Effector CD8-positive, alpha-beta T cell (primary cell): Measurements from ENCODE around the gene ADAT1.
"Not testable (repeated sequence)": the region's sequence is repeated elsewhere in the genome, so short reads cannot be mapped to it uniquely, and the experiment has no call there.

Experiments
- DNase-seq: peaks from one replicate; lab custom pipeline; 2025; lab: John Stamatoyannopoulos, UW

The ADAT1 gene

GRCh38 chr16:75620326-75621169, 2.5 kb downstream of the ADAT1 start:
- no peak for DNase-seq

DNA sequence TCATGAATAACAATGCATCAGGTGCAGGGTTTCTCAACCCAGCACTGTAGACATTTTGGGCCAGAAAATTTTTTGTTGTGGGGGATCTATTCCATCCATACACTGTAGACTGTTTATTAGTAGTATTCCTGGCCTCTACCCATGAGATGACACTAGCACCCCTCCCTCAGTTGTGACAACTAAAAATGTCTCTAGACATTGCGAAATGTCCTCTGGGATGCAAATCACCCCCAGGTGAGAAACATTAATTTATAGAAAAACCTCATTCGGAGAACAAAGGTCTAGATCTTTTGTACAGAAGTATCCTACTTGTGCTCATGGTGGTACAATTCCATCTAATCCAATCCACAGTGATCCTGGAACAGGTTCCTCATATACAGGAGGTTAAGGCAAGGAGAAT, 4.3 kb downstream of the ADAT1 start:
- DNase-seq = no peak

DNA sequence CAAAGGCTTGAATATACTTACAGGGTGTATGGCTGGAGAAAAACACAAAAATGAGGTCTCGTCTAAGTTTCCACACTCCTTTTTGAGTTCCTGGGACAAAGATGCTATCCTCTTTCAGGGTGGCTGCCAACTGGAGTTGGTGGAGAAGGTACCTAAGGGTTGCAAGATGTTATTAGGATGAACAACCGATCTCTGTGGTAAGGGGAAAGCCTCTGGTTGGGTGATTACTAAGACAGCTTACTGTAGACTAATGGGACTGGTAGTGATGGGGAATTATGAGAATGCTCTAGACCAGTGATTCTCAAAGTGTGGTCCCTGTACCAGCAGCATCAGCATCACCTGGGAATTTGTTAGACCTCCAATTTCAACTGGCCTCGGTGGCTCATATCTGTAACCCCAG, 6.0 kb downstream of the ADAT1 start:
- DNase-seq = no peak

DNA sequence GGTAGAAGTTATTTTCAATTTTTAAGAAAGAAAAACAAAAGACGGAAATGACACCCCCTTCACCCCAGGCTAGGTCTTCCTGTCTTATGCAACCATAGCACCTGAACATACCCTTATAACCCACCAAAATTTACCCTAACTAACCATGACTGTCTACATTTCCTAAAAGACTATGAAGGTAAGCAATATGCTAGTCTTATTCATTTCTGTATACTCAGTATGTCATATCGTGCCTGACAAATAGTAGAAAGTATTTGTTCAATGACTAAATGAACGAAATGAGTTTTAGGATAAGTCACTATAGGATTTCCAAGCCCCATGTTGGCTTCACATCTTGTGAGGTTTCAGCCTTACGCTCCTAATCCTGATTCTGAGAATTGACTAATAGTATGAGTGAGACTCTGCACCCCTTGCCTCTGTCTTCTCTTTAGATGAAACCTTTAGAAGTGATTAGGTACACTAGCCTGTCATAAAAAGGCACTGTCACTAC, 6.5 kb downstream of the ADAT1 start:
- DNase-seq = no peak

DNA sequence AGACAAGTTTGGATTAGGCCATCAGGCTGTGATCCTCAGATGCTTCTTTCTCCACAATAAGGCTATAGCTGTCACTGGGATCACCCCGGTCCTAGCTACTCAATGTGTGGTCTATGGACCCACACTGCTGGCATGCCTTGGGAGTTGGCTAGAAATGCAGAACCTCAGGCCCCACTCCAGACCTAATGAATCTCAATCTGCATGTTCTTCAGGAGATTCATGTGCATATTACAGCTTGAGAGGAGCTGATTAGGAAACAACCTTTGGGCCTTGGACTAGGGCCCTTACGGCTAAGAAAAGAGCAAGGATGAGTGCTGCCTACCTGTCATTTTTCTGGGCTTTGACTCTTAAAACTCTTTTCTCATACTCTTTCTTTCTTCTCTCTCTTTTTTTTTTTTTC, 7.5 kb downstream of the ADAT1 start:
- no peak for DNase-seq

GRCh38 chr16:75614066-75614897, 8.8 kb downstream of the ADAT1 start:
- no peak for DNase-seq

DNA sequence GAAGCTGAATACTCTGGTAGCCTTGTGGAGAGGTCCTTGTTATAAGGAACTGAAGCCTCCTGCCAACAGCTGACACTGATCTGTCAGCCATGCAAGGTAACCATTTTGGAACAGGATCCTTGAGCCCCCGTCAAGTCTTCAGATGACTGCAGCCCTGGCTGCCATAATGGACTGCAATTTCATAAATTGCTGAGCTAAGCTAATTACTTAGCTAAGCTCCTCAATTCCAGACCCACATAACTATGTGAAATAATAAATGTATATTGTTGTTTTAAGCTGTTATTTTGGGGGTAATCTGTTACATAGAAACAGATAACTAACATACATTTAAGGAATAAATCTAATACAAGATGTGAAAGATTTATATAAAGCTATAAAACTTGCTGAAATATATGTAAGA, 16.6 kb downstream of the ADAT1 start:
- no peak for DNase-seq

DNA sequence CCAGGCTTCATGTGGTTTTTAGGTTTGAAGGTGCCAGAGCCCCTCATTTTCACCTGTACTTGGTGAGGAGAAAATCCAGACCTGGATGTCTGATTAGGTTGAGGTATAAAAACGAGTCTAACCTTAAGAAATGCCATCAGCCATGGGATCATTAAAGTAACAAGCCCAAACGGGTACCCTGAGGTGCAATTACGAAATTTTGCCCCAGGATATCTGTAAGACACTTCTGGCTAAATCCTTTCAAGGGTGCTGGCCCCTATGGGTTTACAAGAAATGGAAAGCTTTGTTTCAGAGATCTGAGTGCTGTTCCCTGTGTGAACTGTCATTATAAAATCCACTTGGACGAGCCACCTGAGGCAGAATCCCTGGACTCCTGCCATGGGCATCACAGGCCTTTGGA, 19.8 kb downstream of the ADAT1 start:
- DNase-seq = no peak

GRCh38 chr16:75599452-75600277, 23.4 kb downstream of the ADAT1 start:
- no peak for DNase-seq

DNA sequence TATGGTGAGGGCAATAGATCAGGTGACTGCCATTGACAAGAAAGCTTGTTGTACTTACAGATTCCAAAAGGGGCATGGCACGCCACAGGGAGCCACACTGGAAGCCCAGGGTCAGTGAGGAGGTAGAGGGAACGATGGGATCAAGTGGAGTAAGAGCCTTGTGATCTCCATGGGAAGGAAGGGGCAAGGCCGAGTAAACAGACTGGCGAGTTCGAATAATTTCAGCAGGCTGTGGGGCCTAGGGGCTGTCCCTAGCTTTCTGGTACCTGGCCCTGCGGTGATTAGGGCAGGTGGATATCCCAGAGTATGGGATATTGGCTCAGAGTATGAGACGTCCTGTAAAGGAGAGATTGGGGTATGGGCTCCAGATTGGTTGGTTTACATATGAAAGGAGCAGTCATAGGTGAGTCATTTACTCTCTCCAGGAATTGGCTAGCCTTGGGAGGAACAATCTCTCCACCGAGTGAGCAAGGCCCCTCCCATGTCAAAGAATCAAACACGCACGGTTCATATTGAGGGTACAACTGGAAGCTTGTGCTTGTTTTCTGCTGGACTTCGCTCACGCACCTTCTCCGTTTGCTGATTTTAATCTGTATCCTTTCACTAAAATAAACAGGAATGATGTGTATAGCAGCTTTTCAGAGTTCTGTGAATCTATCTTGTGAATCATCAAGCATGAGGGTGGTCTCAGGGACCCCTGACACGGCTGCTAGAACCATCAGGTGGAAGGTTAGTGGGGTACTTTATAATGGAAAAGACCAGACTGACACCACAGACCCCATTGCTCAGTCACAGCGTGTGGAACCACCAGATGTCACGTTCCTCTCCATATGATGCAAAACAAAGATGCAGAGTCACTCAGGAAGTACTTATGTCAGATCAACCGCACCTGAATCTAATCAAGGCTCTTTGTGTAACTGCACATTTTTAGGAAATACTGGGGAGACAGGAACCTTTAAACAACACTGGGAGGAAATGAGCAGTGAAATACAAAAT, 29.0 kb downstream of the ADAT1 start:
- no peak for DNase-seq

- DNase-seq = no peak
These were observed 29.8 kb downstream of the ADAT1 start for GRCh38 chr16:75593308-75593707.

DNA sequence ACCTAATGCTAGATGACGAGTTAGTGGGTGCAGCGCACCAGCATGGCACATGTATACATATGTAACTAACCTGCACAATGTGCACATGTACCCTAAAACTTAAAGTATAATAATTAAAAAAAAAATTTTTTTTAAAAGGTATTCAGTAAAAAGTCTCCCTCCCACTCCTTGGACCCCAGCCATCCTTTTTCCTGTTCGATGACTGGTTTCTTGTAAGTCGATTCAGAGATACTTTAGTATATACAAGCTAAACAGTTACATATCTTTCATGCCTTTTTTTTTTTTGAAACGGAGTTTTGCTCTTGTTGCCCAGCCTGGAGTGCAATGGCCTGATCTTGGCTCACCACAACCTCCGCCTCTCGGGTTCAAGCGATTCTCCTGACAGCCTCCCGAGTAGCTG, 31.2 kb downstream of the ADAT1 start:
- DNase-seq = not testable (repeated sequence)

DNA sequence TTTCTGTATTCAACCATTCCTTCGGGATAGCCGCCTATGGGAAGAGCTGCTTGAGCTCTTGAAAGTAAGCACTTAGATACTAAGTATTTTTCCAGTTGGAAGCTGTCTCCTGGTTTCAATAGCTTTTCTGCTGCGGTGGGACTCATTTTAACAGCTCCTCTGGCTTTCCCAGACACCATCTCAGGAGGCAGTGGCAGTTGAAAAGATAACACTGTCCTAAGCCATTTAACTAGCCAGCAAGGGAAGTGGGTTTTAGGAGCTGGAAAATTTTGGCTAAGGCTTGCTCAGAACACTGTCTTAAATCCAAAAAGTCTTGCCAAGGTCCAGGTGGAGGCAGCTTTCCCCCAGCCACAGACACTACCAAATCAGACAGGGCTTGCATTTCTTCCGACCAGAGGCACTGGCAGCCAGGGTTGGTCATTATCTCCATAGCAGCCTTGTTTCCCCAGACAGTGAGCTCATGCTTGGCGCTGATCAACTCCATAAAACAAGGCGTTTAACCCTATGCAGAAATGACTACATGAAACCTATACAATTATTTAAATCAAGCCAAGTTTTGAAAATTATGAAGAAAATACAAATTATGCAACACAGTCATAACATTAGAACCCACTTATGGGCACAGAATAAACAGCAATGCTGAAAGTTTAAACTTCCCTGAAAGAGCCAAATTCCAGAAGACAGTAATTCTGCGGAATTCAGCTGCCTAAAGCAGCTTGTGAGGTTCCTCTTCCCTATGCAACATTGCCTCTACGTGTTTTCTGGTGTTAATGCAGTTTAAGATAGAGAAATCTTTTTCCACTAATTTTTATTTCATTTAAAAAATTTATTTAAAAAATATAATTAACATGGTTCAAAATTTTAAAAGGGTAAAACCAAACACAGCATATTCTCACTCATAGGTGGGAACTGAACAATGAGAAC, 31.9 kb downstream of the ADAT1 start:
- DNase-seq = no peak

DNA sequence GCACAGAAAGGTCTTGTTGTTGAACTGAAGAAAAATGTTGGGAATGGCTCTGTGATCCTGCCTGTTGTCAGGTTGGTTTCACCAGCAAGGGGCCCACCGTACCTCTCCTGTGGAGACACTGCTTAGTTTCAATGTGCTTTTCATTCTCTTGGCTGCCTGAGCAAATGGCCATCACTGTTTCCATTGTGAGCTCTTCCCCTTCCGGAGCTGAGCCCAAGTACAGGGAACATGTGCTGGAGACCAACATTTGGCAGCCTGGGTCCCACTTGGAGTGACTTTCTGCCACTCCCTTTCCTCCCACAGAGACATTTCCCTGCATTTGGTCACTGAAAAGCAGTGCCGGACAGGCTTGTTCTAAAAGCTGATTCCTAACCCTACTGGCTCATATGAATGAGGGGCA, 33.8 kb downstream of the ADAT1 start:
- no peak for DNase-seq

GRCh38 chr16:75588716-75589115, 34.4 kb downstream of the ADAT1 start:
- DNase-seq = no peak

- no peak for DNase-seq
These were observed 39.0 kb downstream of the ADAT1 start for GRCh38 chr16:75584108-75584507.

GRCh38 chr16:75579281-75579834, 43.7 kb downstream of the ADAT1 start:
- DNase-seq = no peak

DNA sequence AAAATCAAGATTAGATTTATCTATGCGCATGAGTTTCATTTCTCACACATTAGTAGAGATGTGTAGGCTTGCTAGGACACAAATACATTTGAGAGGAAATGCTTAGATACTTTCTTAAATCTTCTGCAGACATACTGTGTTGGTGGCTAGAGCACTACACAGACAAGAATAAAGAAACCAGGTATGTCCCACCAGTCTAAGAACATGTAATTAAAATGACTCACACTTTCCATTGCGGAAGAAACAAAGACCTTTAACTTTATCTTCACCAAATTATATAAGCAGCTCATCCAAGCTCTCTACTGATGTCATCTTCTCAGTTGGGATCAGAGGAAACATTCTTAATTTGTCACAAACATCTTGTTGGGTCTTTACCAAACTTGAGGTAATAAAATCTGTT, 44.4 kb downstream of the ADAT1 start:
- no peak for DNase-seq

DNA sequence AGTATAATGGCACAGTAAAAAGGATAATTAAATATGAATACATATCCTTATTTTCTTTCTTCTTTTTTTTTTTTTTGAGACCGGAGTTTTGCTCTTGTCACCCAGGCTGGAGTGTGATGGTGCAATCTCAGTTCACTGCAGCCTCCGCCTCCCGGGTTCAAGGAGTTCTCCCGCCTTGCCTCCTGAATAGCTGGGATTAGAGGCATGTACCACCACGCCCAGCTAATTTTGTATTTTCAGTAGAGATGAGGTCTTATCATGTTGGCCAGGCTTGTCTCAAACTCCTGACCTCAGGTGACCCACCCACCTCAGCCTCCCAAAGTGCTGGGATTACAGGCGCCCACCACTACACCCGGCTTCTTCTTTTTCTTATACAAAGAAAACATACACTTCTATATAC, 44.9 kb downstream of the ADAT1 start:
- no peak for DNase-seq
